Measurements from ENCODE around the gene NPAS3.

- TF ChIP-seq CTCF (conservative IDR thresholded peaks at IDR 0.05) (no peak), EZH2 (IDR thresholded peaks at IDR 0.05; ENCODE audit: low read depth) (no peak)
These were observed 905.4 kb downstream of the NPAS3 start for GRCh38 chr14:33844118-33844517.
